A549 (cell line): Measurements from ENCODE around the gene CKAP2L. TPM values are rescaled to one million over a fixed set of nuclear protein-coding genes. Genes with fewer than 3 reads are reported as not detected.

Experiments
- ATAC-seq, 2 experiments: fragments of 200-7000 bp in 1 of 2; fragments of >200 bp in 1 of 2; cut with Nextera tagmentation in 1 of 2; cut with Tn5 transposase in 1 of 2; 3 replicates each; pipeline versions ENCODE4 v1.8.0 to v1.9.1; 2018 to 2020; ENCODE audit warnings: mild to moderate bottlenecking in 1 of 2, moderate library complexity in 1 of 2
- CTCF ChIA-PET: fragments of 300-600 bp; sonication (Branson Sonifier 250); formaldehyde crosslinking; extraction: SDS; loops from one replicate; lab custom pipeline; 2021; ENCODE audit warnings: antibody characterized with exemption, inconsistent platforms; lab: Yijun Ruan, JAX
- POLR2A ChIA-PET: fragments of 350-600 bp; formaldehyde crosslinking; extraction: SDS; loops from one replicate; lab custom pipeline; 2021; ENCODE audit warnings: antibody characterized with exemption, inconsistent platforms; lab: Yijun Ruan, JAX
- DNase-seq, 2 experiments: peaks; one replicate each; pipeline versions ENCODE4 v3.0.0 to v3.0.0-alpha.2; 2011 to 2016; ENCODE audit warnings: low read depth in 1 of 2, low spot score in 1 of 2
- FAIRE-seq: peaks from 2 replicates; lab custom pipeline; 2011; peaks lifted over from hg19 to GRCh38; lab: Jason Lieb, UNC
- H3K27ac ChIP-seq, 2 experiments: fragments of >200 bp; sonication (Bioruptor Twin); formaldehyde crosslinking; 3 replicates each; pipeline ENCODE4 v1.5.1; 2016 to 2017
- H3K4me1 ChIP-seq: fragments of >200 bp; sonication (Bioruptor Twin); formaldehyde crosslinking; 3 replicates; pipeline ENCODE4 v1.6.1; 2016
- H3K4me2 ChIP-seq: fragments of >200 bp; sonication (Bioruptor Twin); formaldehyde crosslinking; 3 replicates; pipeline ENCODE4 v1.6.1; 2016
- H3K4me3 ChIP-seq: fragments of >200 bp; sonication (Bioruptor Twin); formaldehyde crosslinking; 3 replicates; pipeline ENCODE4 v1.5.1; 2016
- H3K9me3 ChIP-seq: fragments of >200 bp; sonication (Bioruptor Twin); formaldehyde crosslinking; 3 replicates; pipeline ENCODE4 v1.6.1; 2016
- CEBPB ChIP-seq, 2 experiments: fragments of >200 bp in 1 of 2; sonication (Bioruptor Twin) in 1 of 2; formaldehyde crosslinking in 1 of 2; IDR thresholded peaks; 2 replicates each; pipeline ENCODE4 v1.6.1; 2012 to 2016
- CHD2 ChIP-seq: fragments of 150-350 bp; IDR thresholded peaks from 2 replicates; pipeline ENCODE4 v1.6.1; 2014; ENCODE audit warnings: low read length; ENCODE audit not compliant: partially characterized antibody
- E2F6 ChIP-seq: IDR thresholded peaks from 2 replicates; pipeline ENCODE4 v1.6.1; 2012; ENCODE audit warnings: low read depth, borderline replicate concordance
- EHMT2 ChIP-seq: fragments of 200-600 bp; sonication (generic); IDR thresholded peaks from 2 replicates; pipeline ENCODE4 v1.6.1; 2016; ENCODE audit warnings: antibody characterized with exemption, low read depth, mild to moderate bottlenecking, moderate library complexity
- ELK1 ChIP-seq: fragments of 150-350 bp; IDR thresholded peaks from 2 replicates; pipeline ENCODE4 v1.6.1; 2014; ENCODE audit warnings: low read depth, mild to moderate bottlenecking, low read length
- HDAC2 ChIP-seq: fragments of 200-600 bp; sonication (generic); IDR thresholded peaks from 2 replicates; pipeline ENCODE4 v1.6.1; 2016
- HES2 ChIP-seq: fragments of >200 bp; sonication (Bioruptor Twin); formaldehyde crosslinking; IDR thresholded peaks from 2 replicates; pipeline ENCODE4 v1.6.1; 2016
- HEYL ChIP-seq: fragments of 250-450 bp; sonication (Bioruptor Pico); IDR thresholded peaks from 2 replicates; pipeline ENCODE4 v1.8.0; 2021; ENCODE audit warnings: mild to moderate bottlenecking, moderate library complexity
- HMGXB4 ChIP-seq: fragments of 250-450 bp; sonication (Bioruptor Pico); IDR thresholded peaks from 2 replicates; pipeline ENCODE4 v1.5.0; 2021; ENCODE audit warnings: mild to moderate bottlenecking, moderate library complexity, borderline replicate concordance
- HOXA7 ChIP-seq: fragments of 250-450 bp; sonication (Bioruptor Pico); IDR thresholded peaks from 2 replicates; pipeline ENCODE4 v1.5.0; 2020; ENCODE audit warnings: mild to moderate bottlenecking, moderate library complexity
- HOXB13 ChIP-seq: fragments of 250-450 bp; sonication (Bioruptor Pico); IDR thresholded peaks from 2 replicates; pipeline ENCODE4 v1.5.0; 2020; ENCODE audit warnings: low read depth, mild to moderate bottlenecking, moderate library complexity
- HOXB5 ChIP-seq: fragments of 250-450 bp; sonication (Bioruptor Pico); IDR thresholded peaks from 2 replicates; pipeline ENCODE4 v1.5.0; 2020; ENCODE audit warnings: mild to moderate bottlenecking, moderate library complexity
- JUN ChIP-seq, 2 experiments: fragments of >200 bp; sonication (Bioruptor Twin); formaldehyde crosslinking; IDR thresholded peaks; 2 replicates in 1 of 2; 3 replicates in 1 of 2; pipeline ENCODE4 v1.6.1; 2016 to 2017
- MAFK ChIP-seq: fragments of 450-650 bp; IDR thresholded peaks from 2 replicates; pipeline ENCODE4 v1.6.1; 2014; ENCODE audit not compliant: partially characterized antibody
- MAX ChIP-seq: IDR thresholded peaks from 2 replicates; pipeline ENCODE4 v1.6.1; 2012
- MAZ ChIP-seq: fragments of 150-350 bp; IDR thresholded peaks from 2 replicates; pipeline ENCODE4 v1.6.1; 2014; ENCODE audit warnings: antibody characterized with exemption, low read depth, low read length, borderline replicate concordance
- MYC ChIP-seq: IDR thresholded peaks from 2 replicates; pipeline ENCODE4 v1.6.1; 2012; ENCODE audit warnings: mild to moderate bottlenecking, inconsistent platforms, low read length, improper control_type of control experiment, borderline replicate concordance
- NFE2L2 ChIP-seq: fragments of 150-350 bp; conservative IDR thresholded peaks from 2 replicates; pipeline ENCODE4 v1.6.1; 2014; ENCODE audit warnings: low read length
- PBX3 ChIP-seq: IDR thresholded peaks from 2 replicates; pipeline ENCODE4 v1.6.1; 2012
- POLR2AphosphoS2 ChIP-seq: conservative IDR thresholded peaks from 2 replicates; pipeline ENCODE4 v1.6.1; 2012; ENCODE audit warnings: low read length, improper control_type of control experiment, inconsistent platforms
- REST ChIP-seq: fragments of 200-600 bp; sonication (generic); IDR thresholded peaks from 2 replicates; pipeline ENCODE4 v1.6.1; 2016; ENCODE audit warnings: antibody characterized with exemption, mild to moderate bottlenecking, moderate library complexity
- RFX5 ChIP-seq: fragments of 450-650 bp; IDR thresholded peaks from 2 replicates; pipeline ENCODE4 v1.7.1; 2014; ENCODE audit warnings: antibody characterized with exemption, mild to moderate bottlenecking, moderate library complexity
- SREBF2 ChIP-seq: fragments of 450-650 bp; IDR thresholded peaks from 2 replicates; pipeline ENCODE4 v1.6.1; 2014; ENCODE audit warnings: mild to moderate bottlenecking, moderate library complexity
- USF2 ChIP-seq: fragments of 450-650 bp; IDR thresholded peaks from 2 replicates; pipeline ENCODE4 v1.6.1; 2014; ENCODE audit warnings: antibody characterized with exemption
- ZSCAN20 ChIP-seq: fragments of 250-450 bp; sonication (Bioruptor Pico); IDR thresholded peaks from 2 replicates; pipeline ENCODE4 v1.8.0; 2022; ENCODE audit warnings: mild to moderate bottlenecking, moderate library complexity
- WGBS: methylation state at CpG from one replicate; pipeline ENCODE4 v1.1.6; 2017; ENCODE audit errors: missing lambda C conversion rate; 5-methylcytosine and 5-hydroxymethylcytosine counted together
- polyA plus RNA-seq, 4 experiments: library from polyadenylated mRNA; depleted of rRNA in 3 of 4; stranded (reverse); fragments of >200 nt; fragmentation: RNase III in 1 of 4; extraction: RNeasy Plus Mini Kit Qiagen cat#74134 plus additional on column Dnase treatment in 1 of 4; gene quantifications; 2 replicates in 3 of 4; 3 replicates in 1 of 4; pipeline ENCODE4 v1.2.3, GENCODE V29; 2011 to 2017

CKAP2L gene
- polyA plus RNA-seq, 2 of the 4 experiments (the other 2 are of a cell fraction), result 14.0 to 15.9 TPM

GRCh38 chr2:112794841-112795240 lies 30.4 kb upstream of the CKAP2L start:
- WGBS, result 93% methylated on average over 3 of the region's 3 CpGs
- TF ChIP-seq HES2, result no peak
- no peak for TF ChIP-seq HOXB13 (CRISPR knock-in tag)
- TF ChIP-seq JUN (IDR thresholded peaks at IDR 0.05), result no peak
- TF ChIP-seq ELK1, result no peak
- no peak for TF ChIP-seq HDAC2
- no peak for TF ChIP-seq HMGXB4 (CRISPR knock-in tag)
- TF ChIP-seq EHMT2, result no peak
- TF ChIP-seq PBX3, result no peak
- TF ChIP-seq MYC, result no peak
- TF ChIP-seq HEYL (CRISPR knock-in tag), result no peak
- TF ChIP-seq REST, result no peak
- TF ChIP-seq CEBPB (IDR thresholded peaks at IDR 0.05), result no peak
- TF ChIP-seq RFX5, result no peak
- TF ChIP-seq MAZ, result no peak
- ChIA-PET POLR2A (no interaction called here), CTCF (interaction anchor here (0.7 to 0.9 kb wide), 2 partner anchors 14 to 147 kb away, joined by 3 read pairs; no protein-coding TSS in a partner anchor)
- H3K4me2 ChIP-seq, result no peak overlapping the region
- peaks cover 28% of the 10 kb centered on the region for H3K4me1 ChIP-seq
- DNase-seq (no peak), ATAC-seq (no peak), FAIRE-seq (no peak)
- H3K27ac ChIP-seq, result peak overlapping the region; percentile 63 to 76; a peak in 5 of 6 replicates
- peaks cover 10% of the 10 kb centered on the region; the same call in 1 of the 3 replicates for H3K9me3 ChIP-seq
- no peak overlapping the region for H3K4me3 ChIP-seq

GRCh38 chr2:112794131-112794733 lies 29.8 kb upstream of the CKAP2L start:
- peak; percentile 74 to 83 for ATAC-seq
- 35% methylated on average over 5 of the region's 5 CpGs for WGBS
- no peak for FAIRE-seq
- Histone ChIP-seq H3K4me2 (peak overlapping the region; percentile 28; the same call in 2 of the 3 replicates), H3K4me1 (peaks cover 28% of the 10 kb centered on the region), H3K4me3 (no peak overlapping the region), H3K9me3 (peaks cover 10% of the 10 kb centered on the region; the same call in 1 of the 3 replicates), H3K27ac (peak overlapping the region; percentile 63 to 76)
- no peak for TF ChIP-seq POLR2AphosphoS2
- TF ChIP-seq MYC, result no peak
- no peak for TF ChIP-seq E2F6
- TF ChIP-seq CHD2, result no peak
- peak; percentile 79 for TF ChIP-seq NFE2L2
- TF ChIP-seq USF2, result peak; percentile 69
- 0 out of 2 replicates have a peak, but pooled peaks have one; percentile 29 for TF ChIP-seq HEYL (CRISPR knock-in tag)
- peak; percentile 39 to 72; a peak in 3 of 4 replicates for TF ChIP-seq CEBPB (IDR thresholded peaks at IDR 0.05)
- TF ChIP-seq HES2, result 0 out of 2 replicates have a peak, but pooled peaks have one; percentile 30
- no peak for TF ChIP-seq HOXB5 (CRISPR knock-in tag)
- TF ChIP-seq ZSCAN20, result no peak
- no peak for TF ChIP-seq HOXA7 (CRISPR knock-in tag)
- peak; percentile 61 for TF ChIP-seq MAX
- no peak for TF ChIP-seq SREBF2
- TF ChIP-seq MAFK, result peak; percentile 87
- TF ChIP-seq, all 56 proteins: peak for 7
- ChIA-PET CTCF (interaction anchor here (0.7 to 0.9 kb wide), 2 partner anchors 15 to 147 kb away, joined by 3 read pairs; no protein-coding TSS in a partner anchor), POLR2A (no interaction called here)
- DNase-seq, result peak; percentile 31 to 87
